Measurements from ENCODE around the gene AAR2.

AAR2 gene

DNA sequence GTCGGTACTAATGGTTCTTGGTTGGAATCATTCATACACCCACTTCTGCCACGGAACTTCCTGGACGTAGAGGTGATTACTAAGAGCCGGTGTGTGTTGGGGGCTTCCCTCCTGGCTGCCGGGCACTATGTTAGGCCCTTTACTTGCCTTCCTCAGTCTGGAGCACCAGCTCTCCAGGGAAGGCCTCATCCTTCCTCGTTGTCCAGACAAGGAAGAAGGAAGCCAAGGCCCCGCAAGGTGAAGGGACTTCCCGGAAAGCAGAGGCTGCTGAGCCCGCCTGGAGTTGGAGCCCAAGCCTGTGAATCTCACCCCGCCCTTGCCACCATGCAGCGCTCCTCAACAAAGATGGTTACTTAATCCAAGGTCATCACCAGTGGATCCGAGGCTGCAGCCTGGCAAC lies 26.2 kb downstream of the AAR2 start:
- no peak for DNase-seq

DNA sequence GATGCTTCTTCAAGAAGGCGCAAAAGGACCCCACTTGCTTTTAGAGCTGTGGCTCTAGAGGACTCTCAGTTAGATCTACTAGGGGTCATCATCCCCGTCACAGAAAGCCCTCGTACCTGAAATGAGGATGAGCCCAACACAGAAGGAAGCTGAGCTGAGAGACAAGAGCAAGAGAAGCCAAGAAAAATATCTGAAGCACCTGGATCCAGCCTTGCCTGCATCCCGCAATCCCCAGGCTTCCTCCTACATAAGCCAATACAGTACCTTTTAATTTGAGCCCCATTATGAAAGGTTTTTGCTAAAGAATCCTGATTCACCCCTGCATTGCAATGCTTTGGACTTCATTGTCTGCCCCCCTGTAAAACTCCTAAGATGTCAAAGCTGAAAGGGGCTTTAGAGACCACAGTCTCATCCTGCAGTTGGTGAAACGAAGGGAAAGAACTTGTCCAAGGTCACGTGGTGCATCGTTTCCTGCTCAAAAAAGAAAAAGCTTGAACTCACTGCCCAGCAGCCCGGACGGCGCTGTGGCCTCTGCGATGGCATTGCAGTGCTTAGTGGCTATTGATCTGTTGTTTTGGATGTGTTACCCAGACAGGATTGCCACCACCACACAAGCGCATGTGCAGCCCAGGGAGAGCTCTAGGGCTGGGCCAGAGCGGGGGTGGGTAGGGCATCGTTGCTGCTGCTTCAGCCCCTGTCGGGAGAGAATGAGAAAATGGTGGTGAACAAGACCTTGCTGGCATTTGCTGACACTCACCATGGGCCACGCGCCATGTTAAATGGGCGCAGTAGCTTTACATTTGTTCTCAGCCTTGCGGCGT lies 28.4 kb downstream of the AAR2 start:
- no peak for DNase-seq

DNA sequence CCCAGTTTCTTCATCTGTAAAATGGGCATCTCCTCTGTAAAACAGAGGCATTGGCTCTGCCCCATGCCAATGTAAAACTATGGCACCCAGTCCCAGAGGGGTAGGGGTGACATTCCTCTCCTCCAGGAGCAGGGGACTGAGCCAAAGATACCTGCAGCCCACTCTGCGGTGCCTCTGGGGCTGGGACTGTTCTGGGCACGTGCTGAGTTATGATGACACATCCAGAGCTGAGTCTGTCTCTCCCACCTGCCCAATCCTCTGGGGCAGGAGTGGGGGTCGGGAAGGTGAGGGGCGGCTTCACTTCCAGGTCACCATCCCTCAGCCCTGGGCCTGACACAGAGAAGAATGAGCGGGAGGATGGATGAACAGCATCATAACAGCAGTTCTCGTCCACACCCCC lies 29.9 kb downstream of the AAR2 start:
- no peak for DNase-seq

DNA sequence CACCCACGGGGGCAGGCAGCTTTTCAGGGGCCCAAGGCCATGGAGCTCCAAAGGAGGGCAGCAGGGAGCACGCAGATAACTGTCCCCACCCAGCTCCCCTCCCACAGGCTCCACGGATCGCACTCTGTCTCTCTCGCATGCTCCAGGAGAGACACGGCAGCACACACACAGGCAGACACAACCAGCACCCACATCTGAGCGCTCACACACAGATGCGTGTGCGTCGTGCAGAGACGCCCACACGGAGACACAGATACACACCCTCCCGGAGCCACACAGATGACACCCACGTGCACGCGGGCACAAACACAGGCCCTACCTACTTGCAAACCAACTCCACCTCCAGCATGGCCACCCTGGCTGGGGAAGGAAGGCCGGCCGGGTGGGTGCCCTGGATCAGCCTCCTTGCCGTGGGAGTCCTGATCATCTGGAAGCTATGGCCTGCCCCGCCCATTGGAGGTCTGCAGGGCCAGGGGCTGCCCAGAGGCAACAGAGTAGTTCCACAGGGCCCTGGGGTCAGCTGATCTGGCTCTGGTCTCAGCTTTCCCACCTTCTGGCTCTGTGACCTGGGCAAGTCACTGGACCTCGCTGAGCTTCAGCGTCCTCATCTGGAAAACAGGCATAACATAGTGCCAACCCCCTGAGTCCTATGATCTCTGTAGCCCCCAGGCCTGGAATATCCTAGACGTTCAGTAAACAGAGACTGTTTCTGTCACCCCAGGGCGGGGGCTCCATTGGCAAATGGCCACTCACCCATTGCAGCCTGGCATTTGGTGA lies 31.5 kb downstream of the AAR2 start:
- no peak for DNase-seq

DNA sequence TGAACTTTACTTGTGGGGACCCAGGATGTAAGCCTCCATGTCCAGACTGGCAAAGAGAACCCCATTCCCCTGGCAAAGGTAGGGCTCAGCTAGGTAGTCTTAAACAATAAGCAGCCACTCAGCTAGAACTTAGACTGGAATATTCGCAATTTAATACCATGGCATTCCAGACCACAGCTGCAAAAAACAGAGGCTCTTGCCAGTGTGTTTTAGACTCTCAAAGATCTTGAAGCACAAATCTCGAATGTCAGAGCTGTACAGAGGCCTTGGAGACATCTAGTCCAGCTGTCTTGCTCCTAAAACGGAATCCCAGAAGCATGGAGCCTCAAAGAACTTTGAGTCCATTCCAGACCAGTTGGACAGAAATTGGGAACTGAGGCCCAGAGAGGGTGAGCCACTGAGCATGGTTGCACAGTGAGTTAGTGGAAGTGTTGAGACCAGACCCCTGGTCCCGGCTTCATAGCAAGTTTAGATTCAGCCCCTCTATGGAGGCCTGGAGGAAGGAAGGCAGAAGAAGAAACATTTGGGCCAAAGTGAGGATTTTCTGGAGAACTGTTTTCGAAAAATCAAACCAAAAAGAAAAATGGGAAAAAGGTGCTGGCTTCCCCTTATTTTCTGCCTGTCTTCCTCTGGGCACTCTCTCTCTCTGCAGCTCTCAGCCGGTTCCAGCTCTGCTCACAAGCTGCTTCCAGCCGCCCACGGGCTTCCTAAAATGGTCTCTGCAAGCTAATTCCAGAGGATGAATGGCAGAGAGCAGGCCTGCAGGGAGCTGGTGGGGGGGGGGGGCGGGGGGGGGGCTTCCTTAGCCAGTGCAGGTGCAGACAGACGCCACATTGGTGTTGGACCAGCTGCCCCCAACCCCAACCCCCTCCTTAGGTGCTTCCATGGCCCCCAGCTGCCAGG lies 32.4 kb downstream of the AAR2 start:
- DNase-seq = no peak

DNA sequence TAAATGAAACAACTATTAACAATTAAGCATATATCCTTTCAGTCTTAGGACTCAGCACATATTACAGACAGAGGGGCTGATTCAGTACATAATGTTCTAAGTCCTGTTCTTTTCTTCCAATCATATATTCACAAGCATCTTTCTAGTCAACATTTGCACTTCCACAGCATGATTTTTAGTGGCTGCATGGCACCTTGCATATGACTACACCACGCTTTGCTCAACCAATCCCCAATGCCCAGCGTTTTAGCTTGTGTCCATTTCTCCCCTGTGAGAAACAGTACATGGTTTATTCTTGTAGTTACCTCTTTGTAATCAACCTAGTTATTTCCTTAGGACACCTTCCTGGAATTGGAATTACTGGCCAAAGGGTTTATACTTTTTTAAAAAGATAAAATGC lies 33.2 kb downstream of the AAR2 start:
- no peak for DNase-seq

DNA sequence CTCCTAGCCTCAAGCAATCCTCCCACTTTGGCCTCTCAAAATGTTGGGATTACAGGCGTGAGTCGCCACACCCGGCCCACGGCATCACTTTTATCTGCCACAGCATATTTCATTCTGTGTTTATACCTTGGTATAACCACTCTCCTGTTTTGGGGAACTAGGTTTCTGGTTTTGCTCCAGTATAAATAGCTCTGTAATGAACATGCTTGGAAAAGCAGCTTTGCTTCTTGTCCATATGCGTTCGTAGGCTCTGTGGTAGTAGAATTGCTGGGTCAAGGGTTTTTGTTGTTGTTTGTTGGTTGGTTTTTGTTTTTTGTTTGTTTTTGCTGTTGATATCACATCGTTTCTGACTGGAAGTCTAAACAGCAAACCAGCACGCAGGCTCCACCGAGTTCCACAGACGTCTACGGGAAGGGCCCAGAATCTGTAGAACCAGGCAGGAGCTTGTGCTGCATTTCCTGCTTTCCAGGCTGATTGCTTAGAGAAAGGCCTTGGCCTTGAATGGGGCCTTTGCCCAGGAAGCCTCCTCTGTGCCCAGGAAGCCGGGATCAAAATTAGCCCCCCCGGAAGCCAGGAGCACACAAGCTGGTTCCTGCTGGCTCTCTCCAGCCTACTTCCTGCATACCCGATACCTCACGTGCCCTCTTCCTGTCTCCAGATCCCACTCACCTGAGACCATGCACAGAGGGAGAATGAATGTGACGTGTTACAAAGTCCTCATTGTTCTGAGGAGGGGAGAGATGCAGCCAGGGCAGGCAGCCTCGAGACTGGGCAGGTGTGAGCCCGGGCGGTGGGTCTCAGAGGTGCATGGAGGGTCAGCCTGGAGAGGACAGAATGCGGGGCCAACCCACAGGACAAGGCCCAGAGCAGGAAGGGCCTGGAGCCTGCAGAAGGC lies 34.7 kb downstream of the AAR2 start:
- no peak for DNase-seq

DNA sequence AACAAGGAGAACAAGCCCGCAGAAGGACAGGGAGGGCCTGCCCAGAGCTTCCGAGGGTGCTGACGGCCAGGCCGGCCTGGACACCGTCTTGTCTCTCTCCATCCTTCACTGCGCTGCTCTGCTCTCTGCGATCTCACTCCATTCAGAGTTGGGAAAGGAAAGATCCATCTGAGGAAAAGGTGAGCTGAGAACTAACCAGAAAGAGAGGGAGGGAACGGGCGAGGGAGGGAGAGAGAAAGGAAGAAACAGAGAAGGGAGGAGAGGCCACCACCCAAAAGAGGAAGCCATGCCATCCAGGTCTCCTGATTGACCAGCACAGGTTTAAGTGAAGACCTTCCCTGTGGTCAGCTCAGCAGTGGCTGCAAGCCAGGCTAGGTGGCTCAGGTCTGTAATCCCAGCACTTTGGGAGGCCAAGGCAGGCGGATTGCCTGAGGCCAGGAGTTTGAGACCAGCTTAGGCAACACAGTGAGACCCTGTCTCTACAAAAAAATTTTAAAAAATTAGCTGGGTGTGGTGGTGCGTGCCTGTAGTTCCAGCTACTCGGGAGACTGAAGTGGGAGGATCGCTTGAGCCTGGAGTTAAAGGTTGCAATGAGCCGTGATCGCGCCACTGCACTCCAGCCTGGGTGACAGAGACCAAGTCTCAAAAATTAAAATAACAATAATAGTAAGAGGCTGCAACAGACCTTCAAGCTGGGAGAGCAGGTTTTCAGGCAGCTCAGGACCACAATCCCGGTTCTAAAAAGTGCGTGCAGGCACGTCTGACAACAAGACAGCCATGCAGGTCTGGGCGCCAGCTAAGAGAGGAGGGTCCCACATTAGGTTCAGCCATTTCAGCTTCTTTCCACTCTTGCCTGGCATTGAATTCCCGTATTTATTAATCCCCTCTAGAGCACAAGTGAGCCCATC lies 35.6 kb downstream of the AAR2 start:
- DNase-seq = no peak

DNA sequence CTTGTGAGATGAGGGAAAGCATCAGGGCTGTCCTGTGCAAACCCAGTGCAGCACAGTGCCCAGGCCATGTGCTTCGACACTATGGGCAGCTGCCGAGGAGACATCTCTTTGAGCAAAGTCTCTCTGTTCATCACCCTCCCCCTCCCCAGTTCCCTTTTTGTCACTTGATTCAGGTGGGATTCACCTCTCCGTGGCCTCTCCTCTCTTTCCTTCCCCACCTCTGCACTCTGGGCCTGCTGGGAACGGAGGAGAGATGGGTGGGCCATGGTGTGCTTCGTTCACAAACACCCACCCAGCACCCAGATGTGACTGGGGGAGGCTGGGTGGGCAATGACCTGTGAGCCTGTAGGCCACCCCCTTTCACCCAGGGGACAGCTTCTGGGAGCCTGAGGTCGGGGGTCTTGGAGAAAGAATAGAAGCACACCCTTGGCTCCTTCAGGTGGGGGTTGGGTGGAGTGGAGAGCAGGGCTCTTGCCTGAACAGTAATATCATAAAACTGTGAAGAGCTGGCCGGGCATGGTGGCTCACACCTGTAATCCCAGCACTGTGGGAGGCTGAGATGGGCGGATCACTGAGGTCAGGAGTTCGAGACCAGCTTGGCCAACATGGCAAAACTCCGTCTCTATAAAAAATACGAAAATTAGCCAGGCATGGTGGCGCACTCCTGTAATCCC lies 36.4 kb downstream of the AAR2 start:
- DNase-seq = no peak

DNA sequence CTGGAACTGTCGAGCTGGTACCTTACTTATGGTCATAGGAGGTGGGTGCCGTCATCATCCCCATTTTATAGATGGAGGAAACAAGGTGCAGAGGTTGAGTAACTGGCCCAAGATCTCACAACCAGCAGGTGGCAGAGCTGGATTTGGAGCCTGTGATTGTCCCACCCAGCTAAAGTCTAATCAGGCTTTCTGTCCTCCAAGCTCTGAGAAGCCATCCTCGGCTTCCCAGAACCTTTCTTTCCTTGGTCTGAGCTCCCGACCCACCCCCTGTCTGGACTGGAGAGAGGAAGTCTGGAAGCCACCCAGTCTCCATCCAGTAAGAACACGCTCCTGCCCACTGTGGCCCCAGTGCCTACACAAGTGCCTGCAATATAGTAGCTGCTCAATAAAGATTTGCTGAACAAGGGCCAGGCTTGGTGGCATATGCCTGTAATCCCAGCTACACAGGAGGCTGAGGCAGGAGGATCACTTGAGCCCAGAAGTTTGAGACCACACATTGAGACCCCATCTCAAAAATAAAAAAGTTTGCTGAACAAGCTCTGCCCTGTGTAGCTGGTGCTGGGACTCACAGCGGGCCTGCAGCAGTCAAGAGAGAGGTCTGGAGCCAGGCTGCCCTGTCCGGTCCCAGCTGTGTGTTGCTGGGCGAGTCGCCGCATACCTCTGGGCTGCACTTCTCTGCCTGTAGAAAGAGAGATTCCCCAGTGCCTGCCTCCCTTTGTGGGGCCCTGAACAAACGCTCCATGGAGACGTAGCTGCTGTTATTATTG lies 37.3 kb downstream of the AAR2 start:
- no peak for DNase-seq

DNA sequence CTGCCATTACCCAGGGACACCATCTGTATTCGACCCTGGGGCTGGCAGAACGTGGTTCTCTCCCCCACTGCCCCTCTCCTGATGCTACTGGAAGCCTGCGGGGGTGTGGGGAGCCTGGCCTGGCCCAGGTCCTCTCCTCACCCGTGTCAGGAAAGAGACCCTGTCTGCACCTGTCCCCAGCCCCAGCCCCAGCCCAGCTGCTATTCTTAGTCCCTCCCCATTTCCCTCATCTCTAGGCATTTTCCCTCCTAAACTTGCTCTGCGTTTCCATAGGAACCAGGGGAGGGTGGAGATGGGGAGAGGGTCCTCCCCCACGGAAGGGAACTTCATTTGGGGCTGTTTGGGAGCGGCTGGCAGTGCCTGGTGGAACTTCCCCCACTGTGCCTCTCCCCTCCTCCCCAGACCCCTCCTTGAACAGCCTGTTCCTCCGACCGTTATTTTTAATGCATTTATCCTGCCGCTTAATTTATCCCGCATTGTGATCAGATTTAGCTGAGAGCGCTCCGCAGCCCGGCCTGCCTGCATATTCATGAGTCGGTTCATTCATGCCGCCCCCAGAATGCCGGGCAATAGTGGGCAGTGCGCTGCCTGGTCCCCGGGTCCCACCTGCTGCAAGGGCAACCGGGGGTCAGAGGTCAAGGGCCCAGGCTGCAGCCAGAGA lies 38.0 kb downstream of the AAR2 start:
- DNase-seq = no peak

DNA sequence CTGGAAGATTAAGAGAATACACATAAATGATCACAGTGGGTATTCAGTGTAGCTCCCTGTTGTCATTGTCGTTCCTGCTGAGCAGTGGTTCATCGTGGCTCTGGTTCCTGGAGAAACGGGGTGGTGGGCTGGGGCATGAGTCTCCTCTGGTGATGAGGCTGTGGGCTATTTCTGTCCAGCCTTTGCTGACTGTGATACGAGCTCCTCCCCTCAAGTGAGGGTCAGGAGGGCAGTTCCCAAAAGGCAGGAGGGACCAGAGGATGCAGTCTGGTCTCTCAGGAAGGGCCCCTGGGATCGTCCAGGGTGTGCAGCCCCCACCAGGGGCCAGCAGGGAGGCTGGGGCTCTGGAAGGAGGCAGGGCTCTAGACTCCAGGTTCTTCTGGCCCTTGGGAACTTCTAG lies 38.7 kb downstream of the AAR2 start:
- no peak for DNase-seq

DNA sequence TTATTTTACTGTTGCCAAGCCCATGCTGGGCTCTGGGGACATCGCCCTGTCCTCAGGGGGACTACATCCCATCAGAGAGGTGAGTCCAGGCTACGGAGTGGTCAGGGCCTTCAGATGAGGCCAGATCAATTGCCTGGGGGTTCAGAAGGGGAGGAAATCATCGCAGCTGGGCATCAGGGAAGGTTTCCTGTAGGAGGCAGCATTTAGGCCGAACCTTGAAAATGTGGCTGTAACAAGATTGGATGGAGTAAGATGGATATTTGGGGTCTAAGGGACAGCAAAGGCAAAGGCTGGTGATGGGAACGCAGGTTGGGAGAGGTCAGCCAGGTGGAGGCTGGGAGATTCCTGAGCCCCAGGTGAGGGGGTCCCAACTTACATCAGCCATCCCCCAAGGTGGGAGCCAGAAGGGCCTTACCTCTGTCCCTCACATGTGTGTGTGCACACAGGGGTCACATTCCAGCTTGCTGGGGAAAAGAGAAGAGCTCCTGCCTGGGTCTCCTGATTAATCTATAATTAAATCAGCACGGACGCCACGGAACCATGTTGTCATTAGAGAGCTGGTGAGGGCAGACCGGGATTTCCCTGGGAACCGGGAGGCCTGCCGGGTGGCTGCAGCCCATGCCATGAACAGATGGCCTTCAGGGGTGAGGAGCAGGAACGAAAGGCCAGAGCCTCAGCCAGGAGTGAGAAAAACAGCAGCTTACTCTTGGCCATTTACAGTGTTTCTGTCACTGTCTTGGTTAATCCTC lies 39.3 kb downstream of the AAR2 start:
- no peak for DNase-seq

DNA sequence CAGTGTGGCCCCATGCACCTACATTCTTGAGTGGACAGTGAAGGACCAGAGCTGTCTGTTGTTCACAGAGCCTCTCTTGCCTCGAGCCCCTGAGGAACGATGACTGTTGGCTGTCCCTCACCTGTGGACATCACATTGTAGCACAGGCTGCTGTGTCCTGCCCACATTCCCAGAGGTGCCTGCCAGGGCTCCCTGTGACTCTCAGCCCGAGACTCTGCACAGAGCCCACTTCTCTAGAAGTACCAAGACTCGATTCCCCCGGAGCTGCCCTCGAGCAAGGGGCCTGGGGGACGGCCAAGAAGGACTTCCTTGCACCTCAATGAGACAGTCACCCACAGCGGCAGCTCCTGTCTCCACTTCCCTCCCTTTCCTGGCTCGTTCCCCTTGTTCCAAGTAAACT lies 41.3 kb downstream of the AAR2 start:
- DNase-seq = no peak

DNA sequence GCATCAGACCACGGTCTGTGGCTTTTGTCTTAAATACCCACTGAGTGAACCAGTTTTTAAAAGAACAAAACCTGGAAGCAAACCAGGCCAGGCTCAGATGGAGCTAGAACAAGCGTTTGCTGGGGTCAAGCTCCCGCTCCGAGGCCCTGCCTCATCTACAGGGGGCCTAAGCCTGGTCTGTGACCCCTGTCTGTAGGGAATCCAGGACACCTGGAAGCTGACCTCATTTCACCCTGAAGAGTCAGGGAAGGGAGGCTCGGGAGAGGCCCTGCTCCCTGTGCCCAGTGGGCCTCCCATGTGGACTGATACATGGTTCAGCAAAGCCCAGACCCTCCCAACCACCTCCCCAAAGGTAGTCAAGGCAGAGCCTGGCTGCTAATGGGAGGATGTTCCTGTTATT lies 43.1 kb downstream of the AAR2 start:
- DNase-seq = no peak

DNA sequence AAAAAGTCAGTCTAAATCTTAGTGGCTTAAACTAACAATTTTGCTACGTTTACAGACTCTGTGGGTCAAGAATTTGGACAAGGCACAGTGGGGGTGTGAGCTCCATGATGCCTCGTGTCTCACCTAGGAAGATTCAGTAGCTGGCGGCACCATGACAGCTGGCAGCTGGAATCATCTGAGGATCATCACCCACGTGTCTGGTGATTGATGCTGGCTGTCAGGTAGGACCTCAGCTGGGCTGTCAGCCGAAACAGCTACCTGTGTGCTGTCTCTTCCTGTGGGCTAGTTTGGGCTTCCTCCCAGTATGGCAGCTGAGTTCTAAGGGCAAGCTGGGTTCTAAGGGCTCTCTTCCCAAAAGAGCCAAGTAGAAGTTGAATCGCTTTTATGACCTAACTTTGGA lies 43.5 kb downstream of the AAR2 start:
- DNase-seq = no peak

DNA sequence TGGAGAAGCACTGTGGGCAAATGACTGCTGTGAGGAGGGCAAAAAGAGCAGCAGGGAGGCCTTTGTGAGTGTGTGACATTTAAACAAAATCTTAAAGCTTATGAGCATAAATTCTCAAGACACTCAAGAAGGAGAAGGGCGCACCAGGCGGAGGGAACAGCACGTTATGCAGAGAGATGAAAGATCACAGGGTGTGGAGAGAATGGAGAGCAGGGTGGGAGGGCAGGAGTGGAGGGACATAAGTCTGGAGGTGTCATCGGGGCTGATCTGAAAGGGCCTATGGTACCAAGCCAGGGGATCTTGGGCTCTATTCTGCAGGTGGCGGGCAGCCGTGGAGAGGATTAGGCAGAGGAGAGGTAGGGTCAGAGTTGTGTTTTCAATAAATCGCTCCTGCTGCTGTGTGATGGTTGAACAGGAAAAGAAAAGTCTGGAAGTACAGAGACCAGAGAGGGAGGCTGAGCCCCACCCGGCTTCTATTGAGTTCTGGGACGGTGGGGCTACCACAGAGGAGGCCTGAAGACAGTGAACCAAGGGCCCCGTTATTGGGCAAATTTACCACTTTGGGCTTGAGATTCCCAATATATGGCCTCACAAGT lies 45.6 kb downstream of the AAR2 start:
- no peak for DNase-seq

DNA sequence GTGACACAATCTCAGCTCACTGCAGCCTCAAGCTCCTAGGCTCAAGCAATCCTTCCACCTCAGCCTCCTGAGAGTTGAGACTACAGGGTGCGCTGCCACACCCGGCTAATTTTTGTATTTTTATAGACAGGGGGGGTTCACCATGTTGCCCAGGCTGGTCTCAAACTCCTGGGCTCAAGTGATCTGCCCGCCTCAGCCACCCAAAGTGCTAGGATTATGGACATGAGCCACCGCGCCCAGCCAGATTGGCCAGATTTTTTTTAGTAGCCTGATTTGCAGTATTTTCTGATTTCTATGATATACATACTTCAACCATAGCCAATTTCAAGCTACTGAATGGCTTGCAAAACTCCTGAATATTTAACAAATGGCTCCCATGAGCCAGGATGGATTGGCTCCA lies 48.5 kb downstream of the AAR2 start:
- DNase-seq = no peak
